CD4-positive, alpha-beta T cell treated with Interleukin-12 subunit alpha and Interleukin-12 subunit beta, for 1 hour (primary cell): ENCODE measurements around the gene RTN4R.
"Not testable (repeated sequence)": the region's sequence is repeated elsewhere in the genome, so short reads cannot be mapped to it uniquely, and the experiment has no call there.

Experiments used
- DNase-seq: peaks from one replicate; pipeline ENCODE4 v3.0.0-alpha.2; 2020

RTN4R gene

GRCh38 chr22:20268279-20269012, at the start of gene RTN4R:
TSS of gene RTN4R (minus strand) at chr22:20268318. CDS start at chr22:20268092, 226 bp downstream.
- peak; percentile 60 for DNase-seq

DNA sequence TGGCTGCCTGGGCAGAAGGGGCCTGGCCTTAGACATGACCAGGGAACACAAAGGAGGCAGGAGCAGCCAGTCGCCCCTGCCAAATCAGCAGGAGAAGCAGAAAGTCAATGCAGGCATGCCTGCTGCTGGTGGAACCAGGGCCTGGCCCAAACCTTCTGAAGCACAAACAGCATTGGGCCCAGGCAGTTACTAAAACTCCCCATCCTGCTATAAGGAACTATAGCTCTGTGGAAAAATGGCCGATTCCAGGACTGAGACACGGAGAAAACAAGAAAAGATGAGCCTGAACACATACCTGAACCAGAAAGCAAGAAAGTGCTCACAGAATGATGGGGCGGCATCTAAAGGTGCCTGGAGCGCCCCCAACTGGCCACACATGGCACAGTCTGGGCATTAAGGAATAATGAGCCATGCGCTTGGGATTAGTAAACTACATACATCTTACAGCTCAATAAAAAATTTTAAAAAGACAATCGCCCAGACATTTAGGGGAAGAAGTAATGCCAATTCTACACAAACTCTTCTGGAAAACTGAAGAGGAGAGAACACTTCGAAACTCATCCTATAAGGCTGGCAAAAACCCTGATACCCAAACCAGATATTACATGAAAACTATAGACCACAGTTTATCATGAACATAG, 49.4 kb upstream of the RTN4R start:
- peak; percentile 55 for DNase-seq

DNA sequence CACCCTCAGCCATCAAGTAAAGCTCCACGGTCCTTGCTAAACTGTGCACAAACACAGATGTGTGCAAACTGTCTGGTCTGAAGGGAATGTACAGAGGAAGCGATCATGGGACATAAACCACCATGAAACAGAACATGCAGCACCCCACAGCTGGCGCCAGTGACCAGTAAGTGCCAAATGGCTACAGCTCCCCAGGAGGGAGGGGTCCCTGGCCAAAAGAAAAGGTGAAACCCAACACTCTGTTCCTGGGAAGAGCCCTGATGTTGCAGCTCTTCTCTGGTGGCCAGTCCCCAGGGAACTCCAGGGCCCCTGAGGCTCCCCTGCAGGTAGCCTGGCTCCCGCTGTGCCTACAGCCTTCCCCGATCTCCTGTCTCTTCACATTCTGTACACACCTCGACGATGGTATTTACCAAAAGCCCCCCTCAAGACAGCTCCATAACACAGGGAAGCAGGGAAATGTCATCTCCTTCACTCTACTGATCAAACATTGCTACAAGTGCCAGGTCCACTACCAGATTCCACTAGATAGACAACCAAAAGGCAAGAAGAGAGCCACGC, 48.8 kb upstream of the RTN4R start:
- no peak for DNase-seq

DNA sequence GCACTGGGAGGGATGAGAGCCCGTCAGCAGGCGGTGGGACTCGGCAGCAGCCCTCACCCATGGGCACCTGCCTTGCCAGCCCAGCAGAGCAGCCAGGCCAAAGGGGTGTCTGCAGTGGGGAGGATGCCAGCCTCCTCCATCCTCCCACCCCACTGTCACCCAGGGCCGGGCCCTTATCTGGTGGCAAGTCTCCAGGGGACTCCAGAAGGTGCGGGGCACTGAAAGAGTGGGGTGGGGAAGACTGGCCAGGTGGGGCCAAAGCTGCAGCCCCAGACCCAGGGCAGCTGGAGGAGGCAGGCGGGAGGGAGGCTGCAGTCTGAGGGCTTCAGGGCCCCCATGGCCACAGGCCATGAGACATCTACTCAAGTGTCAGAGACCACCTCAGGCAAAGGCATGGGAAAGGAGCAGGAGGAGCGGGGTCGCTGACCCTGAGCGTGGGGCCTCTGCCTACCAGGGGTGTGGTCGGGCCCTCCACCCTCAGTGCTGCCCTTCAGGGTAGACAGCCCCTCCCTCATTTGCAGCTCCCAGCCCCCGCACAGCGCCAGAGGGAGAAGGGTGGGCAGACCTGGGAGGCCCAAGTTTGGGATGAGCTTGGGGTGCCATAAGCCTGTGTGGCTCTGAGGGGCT, 48.2 kb upstream of the RTN4R start:
- no peak for DNase-seq

GRCh38 chr22:20315337-20316216, 47.5 kb upstream of the RTN4R start:
- DNase-seq, result no peak

DNA sequence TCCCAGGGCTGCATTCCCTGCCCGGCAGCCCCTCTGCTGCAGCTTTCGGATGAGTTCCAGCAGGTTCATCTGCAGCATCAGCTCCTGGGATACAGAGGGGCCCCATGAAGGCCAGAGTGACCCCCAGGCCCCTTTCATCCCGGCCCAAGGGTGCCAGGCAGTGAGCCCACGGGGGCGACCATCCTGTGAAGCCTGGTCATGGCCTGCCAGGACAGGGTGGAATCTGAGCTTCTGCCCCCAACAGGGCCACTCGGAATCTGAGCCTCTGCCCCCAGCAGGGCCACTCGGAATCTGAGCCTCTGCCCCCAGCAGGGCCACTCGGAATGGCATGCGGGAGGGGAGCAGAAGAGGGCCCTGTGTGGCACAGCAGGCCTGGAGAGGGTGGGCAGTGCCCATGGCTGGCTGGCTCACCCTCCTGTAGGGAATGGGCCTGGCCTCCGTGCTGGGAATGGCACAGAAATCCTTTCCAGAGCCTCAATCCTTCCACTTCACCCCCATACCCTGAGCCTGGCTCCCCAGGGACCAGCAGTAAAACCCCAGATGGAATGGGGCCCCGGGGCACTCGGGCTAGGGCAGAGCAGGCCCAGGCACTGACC, 46.7 kb upstream of the RTN4R start:
- not testable (repeated sequence) for DNase-seq

GRCh38 chr22:20314206-20314605, 46.1 kb upstream of the RTN4R start:
- not testable (repeated sequence) for DNase-seq

- DNase-seq, result not testable (repeated sequence)
Observed at GRCh38 chr22:20313306-20314077, 45.4 kb upstream of the RTN4R start.

DNA sequence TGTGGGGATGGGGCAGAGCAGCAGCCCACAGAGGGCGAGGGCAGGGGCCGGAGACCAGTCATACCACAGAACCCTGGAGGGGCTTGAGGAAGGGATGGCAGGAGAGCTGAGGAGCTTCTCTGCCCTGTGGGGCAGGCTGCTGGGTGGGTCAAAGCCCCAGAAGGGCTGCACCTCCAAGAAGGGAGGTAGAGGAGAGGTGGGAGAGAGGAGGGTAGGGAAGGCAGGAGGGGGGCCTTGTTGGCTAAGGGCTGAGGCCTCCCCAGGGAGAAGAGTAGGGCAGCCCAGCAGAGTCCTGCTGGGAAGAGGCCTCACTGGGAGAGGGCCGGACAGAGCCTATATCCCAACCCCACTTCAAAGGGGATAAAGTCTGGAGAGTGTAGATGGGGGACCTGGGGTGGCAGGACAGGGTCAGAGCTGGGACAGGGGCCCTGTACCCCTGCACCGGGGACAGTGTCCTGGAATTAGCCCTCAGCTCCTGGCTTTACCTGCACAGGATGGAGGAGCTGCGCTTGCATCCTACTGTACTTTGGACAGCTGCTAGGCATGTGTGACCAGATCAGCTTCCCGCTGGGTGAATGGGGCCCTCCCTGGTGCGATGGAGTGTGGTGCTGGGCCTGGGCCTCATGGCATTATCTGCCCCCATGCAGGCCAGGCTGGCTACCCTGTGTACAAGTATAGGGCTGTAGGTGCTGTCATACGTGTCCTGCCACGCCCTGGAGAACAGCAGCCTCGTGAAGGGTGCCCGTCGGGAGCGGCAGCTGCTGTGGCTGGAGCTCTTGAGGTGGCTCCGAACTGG, 44.5 kb upstream of the RTN4R start:
- DNase-seq, result no peak

DNA sequence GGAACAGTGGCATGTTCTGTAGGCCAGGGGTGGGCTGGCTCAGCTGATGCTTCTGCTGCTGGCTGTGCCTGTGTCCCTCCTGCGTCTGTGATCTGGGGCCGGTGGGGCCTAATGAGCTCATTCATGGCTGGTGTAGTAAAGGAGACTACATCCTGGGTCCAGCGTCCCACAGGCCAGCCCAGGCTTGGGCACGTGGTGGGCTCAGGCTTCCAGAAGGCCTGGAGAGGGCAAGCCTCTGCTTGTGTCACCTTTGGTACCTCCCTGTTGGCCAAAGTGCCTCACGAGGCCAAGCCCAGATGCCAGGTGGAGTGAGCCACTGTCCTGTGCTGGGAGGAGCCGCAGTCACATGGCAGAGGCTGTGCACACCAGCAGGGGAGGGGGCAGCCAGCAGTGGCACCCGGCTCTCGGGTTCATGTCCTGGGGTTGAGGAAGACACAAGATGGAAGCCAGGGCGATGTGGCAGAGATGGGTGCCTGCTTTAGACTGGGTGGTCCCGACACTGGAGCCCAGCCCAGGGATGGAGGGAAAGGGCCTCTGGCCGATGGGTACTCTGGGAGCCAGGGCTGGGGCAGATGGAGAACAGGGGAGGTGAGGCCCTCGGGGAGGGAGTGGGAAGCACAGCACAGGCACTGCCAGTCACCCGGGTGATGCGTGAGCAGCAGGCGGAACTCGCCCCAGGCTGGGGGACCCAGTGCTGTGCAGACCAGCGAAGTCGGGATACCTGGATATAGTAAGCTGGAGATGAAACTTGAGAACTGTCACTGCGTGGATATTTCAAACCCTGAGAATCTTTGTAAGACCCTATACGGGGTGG, 43.3 kb upstream of the RTN4R start:
- not testable (repeated sequence) for DNase-seq

DNA sequence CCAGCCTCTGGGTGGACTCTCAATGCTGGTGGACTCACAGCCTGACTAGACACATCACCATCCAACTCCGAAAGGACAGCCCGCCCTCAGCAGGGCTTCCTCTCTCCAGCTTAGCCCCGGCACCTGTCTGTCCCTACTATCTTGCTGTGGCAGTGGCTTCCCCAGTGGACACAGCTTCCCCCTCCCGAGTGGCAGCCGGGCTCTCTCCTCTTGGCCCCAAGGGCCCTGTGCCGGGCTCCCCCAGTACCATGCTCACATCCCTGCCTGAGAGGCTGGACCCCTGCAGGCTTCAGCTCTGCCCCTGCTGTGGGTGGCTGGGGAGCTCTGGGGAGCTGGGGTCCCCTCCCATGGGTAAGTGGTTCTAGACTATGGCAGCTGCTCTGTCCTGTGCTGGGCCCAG, 42.7 kb upstream of the RTN4R start:
- not testable (repeated sequence) for DNase-seq

GRCh38 chr22:20310180-20310579, 42.1 kb upstream of the RTN4R start:
- DNase-seq, result not testable (repeated sequence)

- not testable (repeated sequence) for DNase-seq
Observed at GRCh38 chr22:20308806-20309650, 40.9 kb upstream of the RTN4R start.

- not testable (repeated sequence) for DNase-seq
Observed at GRCh38 chr22:20307448-20308447, 39.6 kb upstream of the RTN4R start.

GRCh38 chr22:20306646-20307447, 38.7 kb upstream of the RTN4R start:
- DNase-seq, result not testable (repeated sequence)

DNA sequence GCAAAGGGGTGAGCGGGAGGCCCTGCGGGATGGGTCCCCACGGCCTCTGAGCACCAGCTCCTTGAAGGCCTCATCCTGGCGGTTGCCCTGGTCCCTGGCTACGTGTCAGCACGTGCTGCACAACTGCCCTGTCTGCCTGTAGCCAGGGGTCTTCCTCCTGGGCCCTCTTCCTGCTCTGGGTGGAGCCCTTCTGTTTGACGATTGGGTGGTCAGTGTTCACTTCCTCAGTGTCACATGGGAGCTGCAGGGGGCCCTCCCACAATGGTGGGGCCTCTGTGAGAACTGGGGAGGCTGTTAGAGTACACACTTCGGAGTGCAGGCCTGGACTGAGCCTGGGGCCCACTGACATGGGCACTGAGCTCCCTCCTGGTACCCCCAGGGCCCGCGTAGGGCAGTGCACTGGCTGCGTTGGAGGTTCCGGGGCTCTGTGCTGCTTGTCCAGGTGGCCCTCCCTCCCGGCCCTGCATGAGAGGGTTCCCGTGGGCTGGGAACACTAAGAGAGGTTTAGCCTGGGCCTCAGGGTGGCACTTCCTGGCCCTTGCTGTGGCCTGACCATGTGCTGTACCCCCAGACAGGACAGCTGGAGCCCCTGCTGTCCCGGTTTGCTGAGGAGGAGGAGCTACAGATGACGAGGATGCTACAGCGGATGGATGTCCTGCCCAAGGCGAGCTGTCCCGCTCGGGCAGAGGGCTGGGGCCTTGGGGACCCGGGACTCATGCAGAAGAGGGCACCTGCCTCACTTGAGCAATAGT, 38.0 kb upstream of the RTN4R start:
- no peak for DNase-seq
